Ovary (tissue), 3 donors: ENCODE data around the gene CHST14.

ENCODE experiments used
- EP300 ChIP-seq: sonication (generic); formaldehyde crosslinking; IDR thresholded peaks from one replicate; pipeline ENCODE4 v1.6.1; 2017; ENCODE audit warnings: antibody characterized with exemption
- POLR2A ChIP-seq: fragments of 450-650 bp; IDR thresholded peaks from one replicate; pipeline ENCODE4 v1.6.1; 2017; ENCODE audit warnings: antibody characterized with exemption, mild to moderate bottlenecking, moderate library complexity
- TF ChIP-seq, protein P1 (sequence below), 3 donors: fragments of 450-650 bp in 2 of 3; fragments of 200-600 bp in 1 of 3; IDR thresholded peaks; one replicate each; pipeline versions ENCODE4 v1.5.1 to v1.8.0; 2016 to 2022; ENCODE audit warnings: antibody characterized with exemption in 3 of 3, mild to moderate bottlenecking in 1 of 3
- donor health status: DM: no; HTN: no; CAD: no.

DNA sequence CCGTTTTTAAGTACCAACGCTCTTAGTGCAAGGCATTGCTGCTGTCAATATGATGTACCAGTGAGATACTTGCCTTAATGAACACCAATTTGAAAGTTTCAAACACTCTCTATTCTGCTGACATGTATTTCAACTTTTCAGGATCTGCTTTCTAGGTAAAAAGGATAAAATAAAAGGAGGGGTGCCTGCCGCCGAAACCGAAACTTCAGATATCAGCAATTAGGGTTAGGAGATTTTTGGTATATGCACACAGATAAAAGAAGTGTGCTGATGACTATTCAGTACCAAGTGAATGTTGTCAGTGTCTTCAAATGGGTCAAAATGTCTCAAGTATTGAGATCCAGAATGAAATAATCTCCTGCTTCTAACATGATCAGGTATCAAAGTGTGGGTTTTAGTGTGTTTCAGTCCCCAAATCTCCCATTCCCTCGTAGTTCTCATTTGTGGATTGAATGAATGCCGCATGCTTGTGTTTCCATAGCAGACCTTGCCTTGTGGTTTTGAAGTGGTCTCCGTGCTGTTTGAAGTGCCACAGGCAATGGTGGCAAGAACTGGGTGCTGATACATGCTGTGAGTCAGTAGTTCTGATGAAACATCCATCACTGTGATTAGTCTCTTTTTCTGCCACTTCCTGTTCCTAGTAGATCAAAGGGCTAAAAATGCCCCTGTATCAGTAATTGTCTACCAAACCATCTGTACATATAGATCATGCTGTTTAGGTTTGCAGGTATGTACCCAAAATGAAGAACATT lies 22.5 kb downstream of the CHST14 start:
- TF ChIP-seq EP300, result no peak
- no peak for TF ChIP-seq POLR2A
- TF ChIP-seq, protein P1, sequence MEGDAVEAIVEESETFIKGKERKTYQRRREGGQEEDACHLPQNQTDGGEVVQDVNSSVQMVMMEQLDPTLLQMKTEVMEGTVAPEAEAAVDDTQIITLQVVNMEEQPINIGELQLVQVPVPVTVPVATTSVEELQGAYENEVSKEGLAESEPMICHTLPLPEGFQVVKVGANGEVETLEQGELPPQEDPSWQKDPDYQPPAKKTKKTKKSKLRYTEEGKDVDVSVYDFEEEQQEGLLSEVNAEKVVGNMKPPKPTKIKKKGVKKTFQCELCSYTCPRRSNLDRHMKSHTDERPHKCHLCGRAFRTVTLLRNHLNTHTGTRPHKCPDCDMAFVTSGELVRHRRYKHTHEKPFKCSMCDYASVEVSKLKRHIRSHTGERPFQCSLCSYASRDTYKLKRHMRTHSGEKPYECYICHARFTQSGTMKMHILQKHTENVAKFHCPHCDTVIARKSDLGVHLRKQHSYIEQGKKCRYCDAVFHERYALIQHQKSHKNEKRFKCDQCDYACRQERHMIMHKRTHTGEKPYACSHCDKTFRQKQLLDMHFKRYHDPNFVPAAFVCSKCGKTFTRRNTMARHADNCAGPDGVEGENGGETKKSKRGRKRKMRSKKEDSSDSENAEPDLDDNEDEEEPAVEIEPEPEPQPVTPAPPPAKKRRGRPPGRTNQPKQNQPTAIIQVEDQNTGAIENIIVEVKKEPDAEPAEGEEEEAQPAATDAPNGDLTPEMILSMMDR (IDR thresholded peaks at IDR 0.05), result no peak
